ENCODE measurements around the gene CNIH1.

CNIH1 gene

DNA sequence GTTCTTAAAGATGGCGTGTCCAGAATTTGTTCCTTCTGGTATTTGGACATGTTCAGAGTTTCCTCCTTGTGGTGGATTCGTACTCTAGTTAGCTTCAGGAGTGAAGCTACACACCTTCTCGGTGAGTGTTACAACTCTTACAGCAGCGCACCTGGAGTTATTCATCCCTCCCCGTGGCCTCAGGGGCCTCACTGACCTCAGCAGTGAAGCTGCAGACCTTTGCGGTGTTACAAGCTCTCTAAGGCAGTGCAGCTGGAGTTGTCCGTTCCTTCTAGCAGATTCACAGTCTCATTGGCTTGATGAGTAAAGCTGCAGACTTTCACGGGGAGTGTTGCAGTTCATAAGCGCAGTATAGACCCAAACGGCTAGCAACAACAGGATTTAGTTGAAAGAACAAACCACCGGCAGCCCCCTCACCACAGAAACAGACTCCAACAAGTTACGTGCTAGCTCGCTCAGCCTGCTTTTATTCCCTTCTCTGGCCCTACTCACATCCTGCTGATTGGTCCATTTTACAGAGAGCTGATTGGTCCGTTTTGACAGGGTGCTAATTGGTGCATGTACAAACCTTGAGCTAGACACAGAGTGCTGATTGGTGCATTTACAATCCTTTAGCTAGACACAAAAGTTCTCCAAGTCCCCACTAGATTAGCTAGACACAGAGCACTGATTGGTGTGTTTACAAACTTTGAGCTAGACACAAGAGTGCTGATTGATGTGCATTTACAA is 48.9 kb downstream of the CNIH1 start:
- H3K27me3 ChIP-seq (ENCODE audit: control insufficient read depth, low read length) = peaks cover 12% of the 10 kb centered on the region; the same call in 1 of the 2 replicates

DNA sequence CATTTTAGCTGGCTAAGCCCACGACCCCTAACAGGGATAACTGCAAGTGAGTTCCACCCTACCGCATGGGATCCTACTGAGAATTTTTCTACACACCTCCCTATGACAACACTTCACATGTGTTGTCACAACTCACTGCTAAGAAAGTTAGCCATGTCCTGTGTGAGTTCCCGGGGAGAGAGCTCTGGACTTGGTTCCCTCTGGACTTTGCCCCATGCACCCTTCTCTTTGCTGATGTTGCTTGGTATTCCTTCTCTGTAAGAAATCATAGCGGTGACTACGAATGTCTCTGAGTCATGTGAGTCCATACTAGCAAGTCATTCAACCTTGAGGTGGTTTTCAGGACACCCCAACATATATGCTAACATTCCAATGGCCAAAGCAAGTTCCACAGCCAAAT is 53.8 kb downstream of the CNIH1 start:
- H3K27me3 ChIP-seq (ENCODE audit: control insufficient read depth, low read length) = peaks cover 16% of the 10 kb centered on the region; the same call in 1 of the 2 replicates

More for the DNA sequence above, 48.9 kb downstream of the CNIH1 start:
- Histone ChIP-seq H3K9me3 (ENCODE audit: control insufficient read depth, insufficient read depth, low read length) (no peaks in the 10 kb centered on the region), H3K79me2 (ENCODE audit: control insufficient read depth, low read length) (peaks cover 4% of the 10 kb centered on the region), H3K27ac (ENCODE audit: low read depth, low read length) (no peak overlapping the region), H3K4me2 (ENCODE audit: low read length) (no peak overlapping the region), H4K20me1 (ENCODE audit: control insufficient read depth, insufficient read depth, low read depth, low read length) (no peaks in the 10 kb centered on the region), H3K4me3 (ENCODE audit: low read length) (no peak overlapping the region), H3K36me3 (ENCODE audit: control insufficient read depth, low read length) (peaks cover 4% of the 10 kb centered on the region; the same call in 1 of the 2 replicates), H3K4me1 (ENCODE audit: control insufficient read depth, low read length) (peaks cover 4% of the 10 kb centered on the region), H3F3A (ENCODE audit: control insufficient read depth, insufficient read depth) (no peaks in the 10 kb centered on the region), H3K9me2 (replicated peaks; ENCODE audit: control insufficient read depth, low read length) (no peaks in the 10 kb centered on the region)
- TF ChIP-seq, protein P1, sequence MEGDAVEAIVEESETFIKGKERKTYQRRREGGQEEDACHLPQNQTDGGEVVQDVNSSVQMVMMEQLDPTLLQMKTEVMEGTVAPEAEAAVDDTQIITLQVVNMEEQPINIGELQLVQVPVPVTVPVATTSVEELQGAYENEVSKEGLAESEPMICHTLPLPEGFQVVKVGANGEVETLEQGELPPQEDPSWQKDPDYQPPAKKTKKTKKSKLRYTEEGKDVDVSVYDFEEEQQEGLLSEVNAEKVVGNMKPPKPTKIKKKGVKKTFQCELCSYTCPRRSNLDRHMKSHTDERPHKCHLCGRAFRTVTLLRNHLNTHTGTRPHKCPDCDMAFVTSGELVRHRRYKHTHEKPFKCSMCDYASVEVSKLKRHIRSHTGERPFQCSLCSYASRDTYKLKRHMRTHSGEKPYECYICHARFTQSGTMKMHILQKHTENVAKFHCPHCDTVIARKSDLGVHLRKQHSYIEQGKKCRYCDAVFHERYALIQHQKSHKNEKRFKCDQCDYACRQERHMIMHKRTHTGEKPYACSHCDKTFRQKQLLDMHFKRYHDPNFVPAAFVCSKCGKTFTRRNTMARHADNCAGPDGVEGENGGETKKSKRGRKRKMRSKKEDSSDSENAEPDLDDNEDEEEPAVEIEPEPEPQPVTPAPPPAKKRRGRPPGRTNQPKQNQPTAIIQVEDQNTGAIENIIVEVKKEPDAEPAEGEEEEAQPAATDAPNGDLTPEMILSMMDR (IDR thresholded peaks at IDR 0.05; ENCODE audit: low read depth, low read length, poor library complexity, severe bottlenecking) = no peak

DNA sequence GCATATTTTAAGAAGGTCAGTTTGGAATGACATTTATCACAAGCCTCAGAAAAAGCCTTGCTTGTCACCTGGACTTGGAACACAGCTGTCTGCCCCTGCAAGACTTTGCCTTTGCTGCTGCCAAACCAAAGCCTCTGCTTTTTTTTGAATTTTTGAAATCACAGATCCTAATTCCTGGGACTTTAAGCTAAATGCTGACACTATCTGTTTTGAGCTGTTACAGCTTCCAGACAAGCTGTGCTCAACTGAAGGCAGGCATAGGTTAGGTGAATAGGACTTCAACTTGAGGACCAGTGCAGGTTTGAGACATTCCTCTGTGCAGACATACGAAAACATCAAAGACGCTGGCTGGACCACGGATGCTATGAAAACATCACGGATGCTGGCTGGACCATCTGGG is 55.6 kb downstream of the CNIH1 start:
- Histone ChIP-seq H3K4me2 (ENCODE audit: low read length) (no peak overlapping the region), H4K20me1 (ENCODE audit: control insufficient read depth, insufficient read depth, low read depth, low read length) (no peaks in the 10 kb centered on the region), H3K27me3 (ENCODE audit: control insufficient read depth, low read length) (peaks cover 16% of the 10 kb centered on the region; the same call in 1 of the 2 replicates), H3K9me3 (ENCODE audit: control insufficient read depth, insufficient read depth, low read length) (no peaks in the 10 kb centered on the region), H3K36me3 (ENCODE audit: control insufficient read depth, low read length) (no peaks in the 10 kb centered on the region), H3K4me1 (ENCODE audit: control insufficient read depth, low read length) (peaks cover 1% of the 10 kb centered on the region; the same call in 1 of the 2 replicates), H3K27ac (ENCODE audit: low read depth, low read length) (no peak overlapping the region), H3K4me3 (ENCODE audit: low read length) (no peak overlapping the region), H3K79me2 (ENCODE audit: control insufficient read depth, low read length) (no peaks in the 10 kb centered on the region), H3F3A (ENCODE audit: control insufficient read depth, insufficient read depth) (no peaks in the 10 kb centered on the region), H3K9me2 (replicated peaks; ENCODE audit: control insufficient read depth, low read length) (no peaks in the 10 kb centered on the region)
- no peak for TF ChIP-seq EZH2phosphoT487 (IDR thresholded peaks at IDR 0.05; ENCODE audit: borderline replicate concordance, low read length)
- TF ChIP-seq, protein P1 (IDR thresholded peaks at IDR 0.05; ENCODE audit: low read depth, low read length, poor library complexity, severe bottlenecking) = no peak

More for the DNA sequence above, 53.8 kb downstream of the CNIH1 start:
- H3K36me3 ChIP-seq (ENCODE audit: control insufficient read depth, low read length) = no peaks in the 10 kb centered on the region
- H3K27ac ChIP-seq (ENCODE audit: low read depth, low read length) = no peak overlapping the region
- no peak overlapping the region for H3K4me3 ChIP-seq (ENCODE audit: low read length)
- no peaks in the 10 kb centered on the region for H3F3A ChIP-seq (ENCODE audit: control insufficient read depth, insufficient read depth)
- no peaks in the 10 kb centered on the region for H3K4me1 ChIP-seq (ENCODE audit: control insufficient read depth, low read length)
- no peaks in the 10 kb centered on the region for H3K79me2 ChIP-seq (ENCODE audit: control insufficient read depth, low read length)
- no peak overlapping the region for H3K4me2 ChIP-seq (ENCODE audit: low read length)
- H3K9me2 ChIP-seq (replicated peaks; ENCODE audit: control insufficient read depth, low read length) = no peaks in the 10 kb centered on the region
- TF ChIP-seq EZH2phosphoT487 (IDR thresholded peaks at IDR 0.05; ENCODE audit: borderline replicate concordance, low read length) = no peak
- TF ChIP-seq, protein P1 (IDR thresholded peaks at IDR 0.05; ENCODE audit: low read depth, low read length, poor library complexity, severe bottlenecking) = no peak
- no peaks in the 10 kb centered on the region for H3K9me3 ChIP-seq (ENCODE audit: control insufficient read depth, insufficient read depth, low read length)
- no peaks in the 10 kb centered on the region for H4K20me1 ChIP-seq (ENCODE audit: control insufficient read depth, insufficient read depth, low read depth, low read length)

Measured in DOHH2 (cell line).